Measurements from ENCODE around the gene ARHGAP24.

Gene ARHGAP24

GRCh38 chr4:85672959-85673358 lies 198.0 kb downstream of the ARHGAP24 start:
- Mint-ChIP-seq H3K4me3 (no peak overlapping the region), H3K9me3 (peaks cover 8% of the 10 kb centered on the region), H3K27ac (no peak overlapping the region), H3K36me3 (no peaks in the 10 kb centered on the region), H3K4me1 (no peaks in the 10 kb centered on the region)
- DNase-seq (ENCODE audit: low spot score in 2 of 2) (no peak), ATAC-seq (no peak)

DNA sequence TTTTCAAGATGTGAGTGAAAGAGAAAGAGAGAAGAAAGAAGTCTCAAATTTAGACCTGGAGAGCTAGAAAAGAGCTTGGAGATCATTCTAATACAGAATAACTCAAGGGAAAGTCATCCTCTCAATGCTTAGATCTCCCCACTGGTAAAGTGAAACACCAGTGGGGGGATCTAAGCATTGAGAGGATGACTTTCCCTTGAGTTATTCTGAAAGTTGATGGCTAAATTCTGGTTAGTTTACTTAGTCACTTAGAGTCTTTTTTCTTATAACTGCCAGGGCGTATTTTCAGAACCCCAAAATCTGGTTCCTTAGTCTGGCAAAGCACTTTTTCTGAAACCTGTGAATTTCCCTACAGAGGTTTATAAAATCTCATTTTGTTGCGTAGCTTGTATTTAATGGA lies 198.6 kb downstream of the ARHGAP24 start:
- Mint-ChIP-seq H3K9me3 (peaks cover 8% of the 10 kb centered on the region), H3K36me3 (no peaks in the 10 kb centered on the region), H3K4me1 (no peaks in the 10 kb centered on the region), H3K27ac (no peak overlapping the region), H3K4me3 (no peak overlapping the region)
- DNase-seq (ENCODE audit: low spot score in 2 of 2) (no peak), ATAC-seq (no peak)

GRCh38 chr4:85675076-85676049 lies 200.4 kb downstream of the ARHGAP24 start:
- H3K4me1 Mint-ChIP-seq = no peaks in the 10 kb centered on the region
- H3K36me3 Mint-ChIP-seq = no peaks in the 10 kb centered on the region
- no peak overlapping the region for H3K27ac Mint-ChIP-seq
- no peak for DNase-seq (ENCODE audit: low spot score in 2 of 2)
- ATAC-seq = no peak
- H3K9me3 Mint-ChIP-seq = peaks cover 9% of the 10 kb centered on the region
- H3K4me3 Mint-ChIP-seq = no peak overlapping the region

DNA sequence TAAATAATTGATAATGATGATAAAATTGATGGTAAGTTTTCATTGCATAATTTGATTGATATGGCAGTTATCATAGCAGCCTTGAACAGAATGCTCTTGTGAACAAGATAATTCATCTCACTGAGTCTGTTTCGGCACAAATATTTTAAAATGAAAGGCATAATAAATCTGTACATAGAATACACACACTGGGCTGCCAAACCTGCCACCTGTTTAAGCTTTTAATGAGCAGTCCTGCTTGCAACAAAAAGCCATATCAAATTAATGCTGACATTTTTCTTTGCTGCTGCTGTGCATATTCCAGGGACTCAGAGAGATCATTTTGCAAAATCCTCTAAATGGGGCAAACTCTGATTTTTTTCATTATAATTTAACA lies 201.1 kb downstream of the ARHGAP24 start:
- ATAC-seq (no peak), DNase-seq (ENCODE audit: low spot score in 2 of 2) (no peak)
- Mint-ChIP-seq H3K4me1 (no peaks in the 10 kb centered on the region), H3K27ac (no peak overlapping the region), H3K9me3 (peaks cover 6% of the 10 kb centered on the region), H3K36me3 (no peaks in the 10 kb centered on the region), H3K4me3 (no peak overlapping the region)

DNA sequence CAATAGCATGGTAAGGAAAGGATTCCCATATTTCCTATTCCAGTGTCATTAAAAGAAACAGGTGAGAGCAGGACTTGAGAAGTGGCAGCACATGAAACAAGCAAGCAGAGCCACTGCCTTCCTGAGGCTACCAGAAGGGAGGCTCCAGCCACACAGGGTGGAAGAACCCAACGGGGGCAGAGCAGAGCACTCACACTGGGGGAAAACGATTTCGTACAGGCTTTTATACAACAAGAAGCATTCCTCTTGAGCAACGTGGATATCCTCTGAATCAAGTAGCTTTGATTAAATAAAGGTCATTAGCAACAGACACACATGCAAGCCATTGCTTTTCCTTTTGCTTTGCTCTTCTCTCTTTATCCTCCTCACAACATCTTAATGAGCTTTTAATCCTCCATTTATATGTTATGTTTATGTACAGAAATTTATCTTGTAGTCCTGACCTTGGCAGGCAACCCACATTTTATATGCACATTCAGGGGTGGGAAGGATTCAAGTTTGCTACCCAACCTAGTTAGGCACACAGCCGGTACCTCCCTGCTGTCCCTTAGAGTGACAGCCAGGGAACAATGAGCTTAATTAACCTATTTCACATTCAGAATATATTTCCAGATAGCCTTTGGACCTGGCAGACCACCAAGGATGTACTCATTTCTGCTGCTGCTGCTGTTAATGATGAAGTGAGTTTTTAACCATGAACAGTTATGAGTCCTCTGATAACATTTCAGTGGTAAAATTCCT lies 202.1 kb downstream of the ARHGAP24 start:
- no peak overlapping the region for H3K27ac Mint-ChIP-seq
- no peak overlapping the region for H3K4me3 Mint-ChIP-seq
- no peaks in the 10 kb centered on the region for H3K4me1 Mint-ChIP-seq
- H3K36me3 Mint-ChIP-seq = no peaks in the 10 kb centered on the region
- H3K9me3 Mint-ChIP-seq = peaks cover 6% of the 10 kb centered on the region
- DNase-seq (ENCODE audit: low spot score in 2 of 2) (no peak), ATAC-seq (no peak)

GRCh38 chr4:85681221-85681657 lies 206.3 kb downstream of the ARHGAP24 start:
- ATAC-seq (no peak), DNase-seq (ENCODE audit: low spot score in 2 of 2) (no peak)
- no peak overlapping the region for H3K27ac Mint-ChIP-seq

GRCh38 chr4:85681921-85682320 lies 207.0 kb downstream of the ARHGAP24 start:
- no peak overlapping the region for H3K27ac Mint-ChIP-seq
- H3K36me3 Mint-ChIP-seq = no peaks in the 10 kb centered on the region
- H3K9me3 Mint-ChIP-seq = peaks cover 2% of the 10 kb centered on the region
- H3K4me1 Mint-ChIP-seq = no peaks in the 10 kb centered on the region
- DNase-seq (ENCODE audit: low spot score in 2 of 2) (no peak), ATAC-seq (no peak)
- no peak overlapping the region for H3K4me3 Mint-ChIP-seq

More at GRCh38 chr4:85681221-85681657, 206.3 kb downstream of the ARHGAP24 start:
- Mint-ChIP-seq H3K4me1 (no peaks in the 10 kb centered on the region), H3K36me3 (no peaks in the 10 kb centered on the region), H3K9me3 (peaks cover 6% of the 10 kb centered on the region), H3K4me3 (no peak overlapping the region)

- no peaks in the 10 kb centered on the region for H3K36me3 Mint-ChIP-seq
- peaks cover 2% of the 10 kb centered on the region for H3K9me3 Mint-ChIP-seq
- ATAC-seq (no peak), DNase-seq (ENCODE audit: low spot score in 2 of 2) (no peak)
- no peak overlapping the region for H3K27ac Mint-ChIP-seq
- no peak overlapping the region for H3K4me3 Mint-ChIP-seq
- no peaks in the 10 kb centered on the region for H3K4me1 Mint-ChIP-seq
Observed at GRCh38 chr4:85682391-85682790, 207.4 kb downstream of the ARHGAP24 start.

GRCh38 chr4:85684676-85685075 lies 209.7 kb downstream of the ARHGAP24 start:
- Mint-ChIP-seq H3K27ac (no peak overlapping the region), H3K4me1 (no peaks in the 10 kb centered on the region), H3K36me3 (no peaks in the 10 kb centered on the region), H3K4me3 (no peak overlapping the region), H3K9me3 (peaks cover 6% of the 10 kb centered on the region)
- DNase-seq (ENCODE audit: low spot score in 2 of 2) = no peak
- no peak for ATAC-seq

GRCh38 chr4:85686398-85686797 lies 211.4 kb downstream of the ARHGAP24 start:
- Mint-ChIP-seq H3K4me3 (no peak overlapping the region), H3K9me3 (peaks cover 13% of the 10 kb centered on the region), H3K36me3 (no peaks in the 10 kb centered on the region), H3K27ac (no peak overlapping the region), H3K4me1 (no peaks in the 10 kb centered on the region)
- no peak for DNase-seq (ENCODE audit: low spot score in 2 of 2)
- no peak for ATAC-seq

- Mint-ChIP-seq H3K4me3 (no peak overlapping the region), H3K36me3 (no peaks in the 10 kb centered on the region), H3K27ac (no peak overlapping the region), H3K9me3 (peaks cover 16% of the 10 kb centered on the region), H3K4me1 (no peaks in the 10 kb centered on the region)
- DNase-seq (ENCODE audit: low spot score in 2 of 2) (no peak), ATAC-seq (no peak)
Observed at GRCh38 chr4:85688055-85688740, 213.2 kb downstream of the ARHGAP24 start.

- peaks cover 24% of the 10 kb centered on the region for H3K9me3 Mint-ChIP-seq
- H3K36me3 Mint-ChIP-seq = no peaks in the 10 kb centered on the region
- no peak overlapping the region for H3K27ac Mint-ChIP-seq
- no peaks in the 10 kb centered on the region for H3K4me1 Mint-ChIP-seq
- H3K4me3 Mint-ChIP-seq = no peak overlapping the region
- ATAC-seq (no peak), DNase-seq (ENCODE audit: low spot score in 2 of 2) (no peak)
Observed at GRCh38 chr4:85696661-85697060, 221.7 kb downstream of the ARHGAP24 start.

DNA sequence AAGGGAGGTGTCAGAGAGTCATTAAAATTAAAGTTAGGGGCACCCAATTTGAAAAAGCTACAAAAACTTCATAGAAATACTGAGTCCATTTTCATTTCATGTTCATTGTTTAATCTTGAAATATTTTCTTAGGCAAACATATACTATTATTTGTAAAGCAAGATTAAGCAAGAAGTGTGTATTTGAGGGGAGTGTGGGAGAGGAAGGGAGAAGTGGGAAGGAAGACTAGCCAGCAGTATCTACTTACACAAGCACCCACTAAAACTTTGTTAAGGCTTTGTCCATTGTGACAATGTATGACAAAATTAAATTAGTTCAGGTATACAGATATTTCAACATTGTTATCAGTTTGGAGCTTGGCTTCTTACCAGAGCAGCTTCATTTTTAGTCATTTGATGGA lies 222.9 kb downstream of the ARHGAP24 start:
- ATAC-seq (no peak), DNase-seq (ENCODE audit: low spot score in 2 of 2) (no peak)
- no peak overlapping the region for H3K4me3 Mint-ChIP-seq
- peaks cover 26% of the 10 kb centered on the region for H3K9me3 Mint-ChIP-seq
- H3K36me3 Mint-ChIP-seq = no peaks in the 10 kb centered on the region
- no peaks in the 10 kb centered on the region for H3K4me1 Mint-ChIP-seq
- no peak overlapping the region for H3K27ac Mint-ChIP-seq

GRCh38 chr4:85700362-85700761 lies 225.4 kb downstream of the ARHGAP24 start:
- H3K9me3 Mint-ChIP-seq = peaks cover 27% of the 10 kb centered on the region
- no peak overlapping the region for H3K4me3 Mint-ChIP-seq
- DNase-seq (ENCODE audit: low spot score in 2 of 2) (no peak), ATAC-seq (no peak)
- no peaks in the 10 kb centered on the region for H3K4me1 Mint-ChIP-seq
- H3K27ac Mint-ChIP-seq = no peak overlapping the region
- no peaks in the 10 kb centered on the region for H3K36me3 Mint-ChIP-seq

- ATAC-seq (no peak), DNase-seq (ENCODE audit: low spot score in 2 of 2) (no peak)
- peaks cover 24% of the 10 kb centered on the region for H3K9me3 Mint-ChIP-seq
- no peaks in the 10 kb centered on the region for H3K4me1 Mint-ChIP-seq
- no peaks in the 10 kb centered on the region for H3K36me3 Mint-ChIP-seq
- H3K27ac Mint-ChIP-seq = no peak overlapping the region
- H3K4me3 Mint-ChIP-seq = no peak overlapping the region
Observed at GRCh38 chr4:85701861-85702321, 226.9 kb downstream of the ARHGAP24 start.
